ENCODE results near the gene UTS2R.
A peak's percentile ranks its signal among the peaks of the same experiment; 100 is the strongest.

The UTS2R gene

DNA sequence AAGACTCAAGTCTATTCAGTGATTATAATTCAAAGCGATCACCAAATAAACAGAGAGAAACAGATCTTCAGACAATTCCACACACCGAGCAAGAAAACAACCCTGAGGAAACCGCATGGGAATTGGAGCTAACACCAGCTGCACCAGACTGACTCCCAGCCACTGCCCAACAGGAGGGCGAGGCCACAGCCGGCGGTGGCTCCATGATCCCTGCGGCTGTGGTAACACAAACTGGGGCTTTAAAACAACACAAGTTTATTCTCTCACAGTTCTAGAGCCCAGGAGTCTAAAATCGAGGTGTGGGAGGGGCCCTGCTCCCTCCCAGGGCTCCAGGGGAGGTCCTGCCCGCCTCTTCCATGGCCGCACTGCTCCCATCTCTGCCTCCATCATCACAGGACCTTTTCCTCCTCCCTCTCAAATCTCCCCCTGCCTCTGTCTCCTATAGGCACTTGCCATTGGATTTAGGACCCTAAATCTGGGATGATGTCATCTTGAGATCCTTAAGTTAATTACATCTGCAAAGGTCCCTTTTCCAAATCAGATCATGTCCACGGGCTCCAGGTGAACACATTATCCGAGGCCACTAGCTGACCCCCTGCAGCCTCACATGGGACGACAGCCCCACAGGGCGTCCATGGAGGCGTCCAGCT, 36.8 kb downstream of the UTS2R start (continued):
- TF ChIP-seq SETDB1 (IDR thresholded peaks at IDR 0.05; ENCODE audit: insufficient read length, low read length) (no peak), ZNF626 (tag by site-specific recombination; IDR thresholded peaks at IDR 0.05) (no peak), ZSCAN18 (tag by site-specific recombination; IDR thresholded peaks at IDR 0.05) (no peak), ZNF664 (tag by site-specific recombination; IDR thresholded peaks at IDR 0.05) (no peak), ZNF558 (tag by site-specific recombination; IDR thresholded peaks at IDR 0.05) (no peak), ZNF416 (tag by site-specific recombination; IDR thresholded peaks at IDR 0.05) (no peak), PATZ1 (tag by site-specific recombination; IDR thresholded peaks at IDR 0.05) (0 out of 2 replicates have a peak, but pooled peaks have one; percentile 9), RBAK (tag by site-specific recombination; IDR thresholded peaks at IDR 0.05) (no peak), SCRT1 (tag by site-specific recombination; IDR thresholded peaks at IDR 0.05; ENCODE audit: borderline replicate concordance) (no peak), ZIC2 (tag by site-specific recombination; IDR thresholded peaks at IDR 0.05) (peak; percentile 95), ZNF701 (tag by site-specific recombination; IDR thresholded peaks at IDR 0.05) (no peak), KLF9 (tag by site-specific recombination; IDR thresholded peaks at IDR 0.05; ENCODE audit: low read depth) (no peak), ZNF335 (tag by site-specific recombination; conservative IDR thresholded peaks at IDR 0.05) (0 out of 2 replicates have a peak, but pooled peaks have one; percentile 19), GLIS1 (tag by site-specific recombination; IDR thresholded peaks at IDR 0.05) (peak; percentile 42; the same call in 1 of the 2 replicates), ZNF324 (tag by site-specific recombination; IDR thresholded peaks at IDR 0.05) (no peak), GLIS2 (tag by site-specific recombination; IDR thresholded peaks at IDR 0.05) (peak; percentile 30; the same call in 1 of the 2 replicates)
- TF ChIP-seq, protein P1, sequence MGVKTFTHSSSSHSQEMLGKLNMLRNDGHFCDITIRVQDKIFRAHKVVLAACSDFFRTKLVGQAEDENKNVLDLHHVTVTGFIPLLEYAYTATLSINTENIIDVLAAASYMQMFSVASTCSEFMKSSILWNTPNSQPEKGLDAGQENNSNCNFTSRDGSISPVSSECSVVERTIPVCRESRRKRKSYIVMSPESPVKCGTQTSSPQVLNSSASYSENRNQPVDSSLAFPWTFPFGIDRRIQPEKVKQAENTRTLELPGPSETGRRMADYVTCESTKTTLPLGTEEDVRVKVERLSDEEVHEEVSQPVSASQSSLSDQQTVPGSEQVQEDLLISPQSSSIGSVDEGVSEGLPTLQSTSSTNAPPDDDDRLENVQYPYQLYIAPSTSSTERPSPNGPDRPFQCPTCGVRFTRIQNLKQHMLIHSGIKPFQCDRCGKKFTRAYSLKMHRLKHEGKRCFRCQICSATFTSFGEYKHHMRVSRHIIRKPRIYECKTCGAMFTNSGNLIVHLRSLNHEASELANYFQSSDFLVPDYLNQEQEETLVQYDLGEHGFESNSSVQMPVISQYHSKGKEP (tag by site-specific recombination; IDR thresholded peaks at IDR 0.05) = no peak
- TF ChIP-seq, protein P2, sequence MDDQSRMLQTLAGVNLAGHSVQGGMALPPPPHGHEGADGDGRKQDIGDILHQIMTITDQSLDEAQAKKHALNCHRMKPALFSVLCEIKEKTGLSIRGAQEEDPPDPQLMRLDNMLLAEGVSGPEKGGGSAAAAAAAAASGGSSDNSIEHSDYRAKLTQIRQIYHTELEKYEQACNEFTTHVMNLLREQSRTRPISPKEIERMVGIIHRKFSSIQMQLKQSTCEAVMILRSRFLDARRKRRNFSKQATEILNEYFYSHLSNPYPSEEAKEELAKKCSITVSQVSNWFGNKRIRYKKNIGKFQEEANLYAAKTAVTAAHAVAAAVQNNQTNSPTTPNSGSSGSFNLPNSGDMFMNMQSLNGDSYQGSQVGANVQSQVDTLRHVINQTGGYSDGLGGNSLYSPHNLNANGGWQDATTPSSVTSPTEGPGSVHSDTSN (CRISPR knock-in tag; IDR thresholded peaks at IDR 0.05) = no peak
- TF ChIP-seq, protein P3, sequence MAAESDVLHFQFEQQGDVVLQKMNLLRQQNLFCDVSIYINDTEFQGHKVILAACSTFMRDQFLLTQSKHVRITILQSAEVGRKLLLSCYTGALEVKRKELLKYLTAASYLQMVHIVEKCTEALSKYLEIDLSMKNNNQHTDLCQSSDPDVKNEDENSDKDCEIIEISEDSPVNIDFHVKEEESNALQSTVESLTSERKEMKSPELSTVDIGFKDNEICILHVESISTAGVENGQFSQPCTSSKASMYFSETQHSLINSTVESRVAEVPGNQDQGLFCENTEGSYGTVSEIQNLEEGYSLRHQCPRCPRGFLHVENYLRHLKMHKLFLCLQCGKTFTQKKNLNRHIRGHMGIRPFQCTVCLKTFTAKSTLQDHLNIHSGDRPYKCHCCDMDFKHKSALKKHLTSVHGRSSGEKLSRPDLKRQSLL (tag by site-specific recombination; IDR thresholded peaks at IDR 0.05) = peak; percentile 82; the same call in 1 of the 2 replicates
- TF ChIP-seq, protein P4, sequence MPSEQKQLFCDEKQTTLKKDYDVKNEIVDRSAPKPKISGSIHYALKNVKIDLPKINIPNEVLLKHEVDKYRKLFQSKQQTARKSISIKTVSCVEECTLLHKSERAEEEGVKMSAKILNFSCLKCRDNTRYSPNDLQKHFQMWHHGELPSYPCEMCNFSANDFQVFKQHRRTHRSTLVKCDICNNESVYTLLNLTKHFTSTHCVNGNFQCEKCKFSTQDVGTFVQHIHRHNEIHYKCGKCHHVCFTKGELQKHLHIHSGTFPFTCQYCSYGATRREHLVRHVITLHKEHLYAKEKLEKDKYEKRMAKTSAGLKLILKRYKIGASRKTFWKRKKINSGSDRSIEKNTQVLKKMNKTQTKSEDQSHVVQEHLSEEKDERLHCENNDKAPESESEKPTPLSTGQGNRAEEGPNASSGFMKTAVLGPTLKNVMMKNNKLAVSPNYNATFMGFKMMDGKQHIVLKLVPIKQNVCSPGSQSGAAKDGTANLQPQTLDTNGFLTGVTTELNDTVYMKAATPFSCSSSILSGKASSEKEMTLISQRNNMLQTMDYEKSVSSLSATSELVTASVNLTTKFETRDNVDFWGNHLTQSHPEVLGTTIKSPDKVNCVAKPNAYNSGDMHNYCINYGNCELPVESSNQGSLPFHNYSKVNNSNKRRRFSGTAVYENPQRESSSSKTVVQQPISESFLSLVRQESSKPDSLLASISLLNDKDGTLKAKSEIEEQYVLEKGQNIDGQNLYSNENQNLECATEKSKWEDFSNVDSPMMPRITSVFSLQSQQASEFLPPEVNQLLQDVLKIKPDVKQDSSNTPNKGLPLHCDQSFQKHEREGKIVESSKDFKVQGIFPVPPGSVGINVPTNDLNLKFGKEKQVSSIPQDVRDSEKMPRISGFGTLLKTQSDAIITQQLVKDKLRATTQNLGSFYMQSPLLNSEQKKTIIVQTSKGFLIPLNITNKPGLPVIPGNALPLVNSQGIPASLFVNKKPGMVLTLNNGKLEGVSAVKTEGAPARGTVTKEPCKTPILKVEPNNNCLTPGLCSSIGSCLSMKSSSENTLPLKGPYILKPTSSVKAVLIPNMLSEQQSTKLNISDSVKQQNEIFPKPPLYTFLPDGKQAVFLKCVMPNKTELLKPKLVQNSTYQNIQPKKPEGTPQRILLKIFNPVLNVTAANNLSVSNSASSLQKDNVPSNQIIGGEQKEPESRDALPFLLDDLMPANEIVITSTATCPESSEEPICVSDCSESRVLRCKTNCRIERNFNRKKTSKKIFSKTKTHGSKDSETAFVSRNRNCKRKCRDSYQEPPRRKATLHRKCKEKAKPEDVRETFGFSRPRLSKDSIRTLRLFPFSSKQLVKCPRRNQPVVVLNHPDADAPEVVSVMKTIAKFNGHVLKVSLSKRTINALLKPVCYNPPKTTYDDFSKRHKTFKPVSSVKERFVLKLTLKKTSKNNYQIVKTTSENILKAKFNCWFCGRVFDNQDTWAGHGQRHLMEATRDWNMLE (tag by site-specific recombination; conservative IDR thresholded peaks at IDR 0.05; ENCODE audit: low read depth) = no peak
